ENCODE data around the gene TEX2. TPM values are rescaled to one million over a fixed set of nuclear protein-coding genes. Genes with fewer than 3 reads are reported as not detected.

Gene TEX2
- total and polyA plus RNA-seq, 9 of the 15 experiments (the other 6 are each of a cell fraction or from before 2014, with no cell fraction given): 4.1 to 27.6 (median 19.3) TPM

- TF ChIP-seq BDP1 (IDR thresholded peaks at IDR 0.05; ENCODE audit: insufficient read depth, insufficient read length) (no peak), SETDB1 (IDR thresholded peaks at IDR 0.05; ENCODE audit: low read length) (no peak), SIX5 (IDR thresholded peaks at IDR 0.05; ENCODE audit: borderline replicate concordance in 1 of 2, insufficient read depth in 1 of 2, low read depth in 1 of 2, low read length in 2 of 2) (no peak), THRAP3 (IDR thresholded peaks at IDR 0.05; ENCODE audit: borderline replicate concordance) (no peak), CTBP1 (IDR thresholded peaks at IDR 0.05; ENCODE audit: borderline replicate concordance) (no peak), HDAC1 (IDR thresholded peaks at IDR 0.05) (peak in 1 of 2 experiments; percentile 12; a peak in 1 of 4 replicates), VEZF1 (CRISPR knock-in tag; IDR thresholded peaks at IDR 0.05) (no peak; the same call in 1 of the 2 replicates), RFX1 (IDR thresholded peaks at IDR 0.05) (peak; percentile 90), THAP12 (CRISPR knock-in tag; IDR thresholded peaks at IDR 0.05) (no peak), HNRNPLL (IDR thresholded peaks at IDR 0.05; ENCODE audit: low read depth, low read length, poor library complexity, severe bottlenecking) (peak; percentile 47), PRDM10 (IDR thresholded peaks at IDR 0.05; ENCODE audit: partially characterized antibody) (no peak), KDM5B (IDR thresholded peaks at IDR 0.05; ENCODE audit: insufficient replicate concordance, low read depth, low read length) (no peak), MAFG (tag; conservative IDR thresholded peaks at IDR 0.05) (no peak), GABPB2 (CRISPR knock-in tag; conservative IDR thresholded peaks at IDR 0.05) (no peak), PTBP1 (IDR thresholded peaks at IDR 0.05; ENCODE audit: low read depth, low read length) (no peak), SAFB2 (IDR thresholded peaks at IDR 0.05; ENCODE audit: borderline replicate concordance, low read depth, low read length, severe bottlenecking) (no peak), ID3 (CRISPR knock-in tag; IDR thresholded peaks at IDR 0.05) (no peak), ID3 (tag; IDR thresholded peaks at IDR 0.05) (no peak), CBX5 (IDR thresholded peaks at IDR 0.05; ENCODE audit: borderline replicate concordance, low read depth) (no peak)
Measured at GRCh38 chr17:64262198-64262999, 661 bp downstream of the TEX2 start (continued).
